Tongue (tissue), 2 donors: ENCODE results near the gene PAQR5. TPM values are rescaled to one million over a fixed set of nuclear protein-coding genes. Genes with fewer than 3 reads are reported as not detected.
"Not testable (repeated sequence)": the region's sequence is repeated elsewhere in the genome, so short reads cannot be mapped to it uniquely, and the experiment has no call there.

Source experiments
- DNase-seq: peaks from one replicate; pipeline ENCODE4 v3.0.0-alpha.2; 2015
- total RNA-seq: library from RNA; depleted of rRNA; stranded (reverse); fragments of >200 nt; gene quantifications from one replicate; pipeline ENCODE4 v1.2.3, GENCODE V29; 2014

PAQR5 gene
- total RNA-seq, 1 donor from 2014 or later: 0.92 TPM

- DNase-seq: no peak
Measured at GRCh38 chr15:69357773-69358771, 59.4 kb downstream of the PAQR5 start.

- no peak for DNase-seq
Measured at GRCh38 chr15:69358850-69359249, 60.1 kb downstream of the PAQR5 start.

- no peak for DNase-seq
Measured at GRCh38 chr15:69359722-69360121, 61.0 kb downstream of the PAQR5 start.

DNA sequence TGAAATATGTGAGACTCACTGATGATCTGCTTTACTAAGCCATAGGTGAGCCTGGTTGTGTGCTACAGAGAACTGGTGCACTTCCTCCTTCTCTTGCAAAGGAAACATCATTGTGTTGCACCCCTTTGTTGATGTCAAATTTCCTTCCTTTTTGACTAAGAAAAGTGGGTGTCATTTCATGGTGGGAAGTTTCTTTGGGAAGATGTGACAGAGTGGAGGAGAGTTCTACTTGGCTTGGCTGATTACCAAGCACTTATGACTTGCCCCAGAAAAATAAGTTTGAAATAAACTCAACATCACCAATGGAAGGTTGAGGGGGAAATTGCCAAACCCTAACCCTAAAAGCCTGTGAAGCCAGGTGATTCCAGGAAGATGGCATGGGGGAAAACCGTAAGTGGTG, 61.9 kb downstream of the PAQR5 start:
- DNase-seq: no peak

GRCh38 chr15:69367236-69367635, 68.5 kb downstream of the PAQR5 start:
- no peak for DNase-seq

DNA sequence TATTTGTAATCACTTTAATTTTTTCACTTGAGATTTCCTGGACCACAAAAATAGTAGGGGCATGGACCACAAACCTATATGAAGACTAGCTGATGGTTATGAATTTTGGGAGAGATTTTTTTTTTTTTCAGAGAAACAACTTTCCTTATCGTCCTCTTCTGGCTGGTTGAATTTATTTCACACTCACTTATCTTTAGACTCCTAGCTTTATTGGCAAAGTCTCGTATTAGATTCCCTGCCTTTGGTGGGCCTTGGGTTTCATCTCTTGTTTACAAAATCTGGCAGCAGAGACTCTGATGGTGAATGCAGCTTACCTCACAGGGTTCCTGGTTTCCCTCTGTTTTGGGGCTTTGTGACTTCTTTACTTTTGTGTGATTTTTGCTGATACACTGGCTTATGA, 70.9 kb downstream of the PAQR5 start:
- no peak for DNase-seq

- DNase-seq: no peak
Measured at GRCh38 chr15:69373406-69373805, 74.7 kb downstream of the PAQR5 start.

DNA sequence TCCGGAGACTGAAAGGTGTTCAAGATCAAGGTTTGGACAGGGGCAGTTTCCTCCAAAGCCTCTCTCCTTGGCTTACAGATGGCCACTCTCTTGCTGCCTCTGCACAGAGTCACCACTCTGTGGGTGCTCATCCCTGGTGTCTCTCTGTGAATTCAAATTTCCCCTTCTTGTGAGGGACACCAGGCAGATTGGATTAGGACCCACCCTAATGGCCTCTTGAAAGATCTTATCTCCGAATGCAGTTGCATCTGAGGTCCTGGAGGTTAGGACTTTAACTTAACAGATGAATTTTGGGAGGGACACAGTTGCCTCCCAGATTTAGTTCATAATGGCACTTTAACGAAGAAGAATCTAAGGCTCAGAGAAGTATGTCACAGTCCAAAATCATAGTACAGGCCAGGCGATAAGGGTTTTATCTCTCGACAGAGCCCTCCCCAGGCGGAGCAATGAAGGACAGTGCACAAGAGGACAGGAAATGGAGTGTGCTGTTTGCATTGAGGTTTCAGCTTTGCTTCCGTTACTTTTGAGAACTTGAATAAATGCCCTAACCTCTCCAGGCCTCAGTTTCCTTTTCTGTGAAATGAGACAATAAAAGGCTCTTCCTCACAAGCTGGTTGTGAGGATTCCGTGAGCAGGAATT, 76.6 kb downstream of the PAQR5 start:
- DNase-seq: no peak

DNA sequence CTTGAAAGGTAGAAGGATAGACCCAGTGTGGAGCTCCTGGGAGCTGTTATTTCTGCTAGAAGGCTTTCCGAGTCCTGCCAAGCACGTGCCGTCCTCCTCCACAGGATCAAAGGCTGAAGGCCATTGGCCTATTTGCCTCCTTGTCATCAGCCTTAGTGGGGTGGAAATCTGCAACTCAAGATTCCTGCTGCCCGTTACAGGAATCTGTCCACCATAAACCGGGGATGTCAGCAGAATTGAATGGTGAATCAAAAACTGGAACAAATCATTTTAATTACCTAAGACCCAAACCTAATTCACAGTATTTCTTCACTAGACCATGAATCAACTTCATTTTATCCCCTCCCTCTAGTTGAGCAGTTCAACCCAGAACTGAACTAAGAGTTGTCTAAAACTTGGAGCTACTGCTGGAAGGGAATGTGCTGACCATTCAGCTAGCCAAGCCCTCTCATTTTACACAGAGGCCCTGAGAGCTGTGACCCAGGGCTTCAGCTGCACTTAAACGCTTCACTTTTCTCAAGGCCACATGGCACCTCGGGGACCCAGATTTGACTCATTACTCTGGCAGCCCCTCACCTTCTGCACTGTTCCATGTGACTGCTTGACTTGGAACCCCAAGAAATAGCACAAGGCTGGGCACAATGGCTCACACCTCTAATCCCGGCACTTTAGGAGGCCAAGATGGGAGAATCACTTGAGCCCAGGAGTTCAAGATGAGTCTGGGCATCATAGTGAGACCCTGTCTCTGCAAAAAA, 78.7 kb downstream of the PAQR5 start:
- no peak for DNase-seq

GRCh38 chr15:69380100-69380725, 81.5 kb downstream of the PAQR5 start:
- DNase-seq: no peak

DNA sequence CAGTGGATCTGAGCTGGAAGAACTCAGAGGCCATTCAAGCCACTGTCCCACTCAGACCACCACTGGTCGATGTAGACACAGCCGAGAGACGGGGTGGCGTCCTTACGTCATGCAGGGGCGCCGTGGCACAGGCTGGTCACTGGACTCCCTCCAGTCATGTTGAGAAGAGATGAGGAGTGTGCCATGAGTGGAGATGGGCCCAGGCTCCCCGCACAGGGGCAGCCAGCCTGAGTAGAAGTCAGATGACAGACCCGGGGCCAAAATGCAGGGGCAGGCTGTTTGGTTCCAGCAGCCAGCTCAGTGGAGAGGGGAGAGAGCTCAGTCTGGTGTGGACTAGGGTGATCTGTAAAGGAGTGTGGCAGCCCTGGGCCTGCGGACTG, 82.0 kb downstream of the PAQR5 start:
- no peak for DNase-seq

DNA sequence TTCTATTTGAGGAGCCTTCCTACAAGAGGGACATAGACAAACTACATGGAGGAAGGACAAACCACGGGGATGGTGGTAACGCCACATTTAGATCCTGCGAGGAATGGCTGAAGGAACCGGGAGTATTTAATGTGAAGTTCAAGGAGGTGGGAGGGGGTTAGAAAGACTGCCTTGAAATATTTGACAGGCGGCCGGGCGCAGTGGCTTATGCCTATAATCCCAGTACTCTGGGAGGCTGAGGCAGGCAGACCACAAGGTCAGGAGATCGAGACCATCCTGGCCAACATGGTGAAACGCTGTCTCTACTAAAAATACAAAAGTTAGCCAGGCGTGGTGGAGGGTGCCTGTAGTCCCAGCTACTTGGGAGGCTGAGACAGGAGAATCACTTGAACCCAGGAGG, 83.5 kb downstream of the PAQR5 start:
- DNase-seq: not testable (repeated sequence)

DNA sequence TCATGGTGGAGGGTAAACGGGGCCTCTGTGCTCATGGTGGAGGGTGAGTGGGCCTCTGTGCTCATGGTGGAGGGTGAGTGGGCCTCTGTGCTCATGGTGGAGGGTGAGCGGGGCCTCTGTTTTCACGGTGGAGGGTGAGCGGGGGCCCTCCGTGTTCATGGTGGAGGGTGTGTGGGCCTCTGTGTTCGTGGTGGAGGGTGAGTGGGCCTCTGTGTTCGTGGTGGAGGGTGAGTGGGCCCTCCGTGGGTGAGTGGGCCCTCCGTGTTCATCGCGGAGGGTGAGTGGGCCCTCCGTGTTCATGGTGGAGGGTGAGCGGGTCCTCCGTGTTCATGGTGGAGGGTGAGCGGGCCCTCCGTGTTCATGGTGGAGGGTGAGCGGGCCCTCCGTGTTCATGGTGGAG, 85.4 kb downstream of the PAQR5 start:
- not testable (repeated sequence) for DNase-seq

DNA sequence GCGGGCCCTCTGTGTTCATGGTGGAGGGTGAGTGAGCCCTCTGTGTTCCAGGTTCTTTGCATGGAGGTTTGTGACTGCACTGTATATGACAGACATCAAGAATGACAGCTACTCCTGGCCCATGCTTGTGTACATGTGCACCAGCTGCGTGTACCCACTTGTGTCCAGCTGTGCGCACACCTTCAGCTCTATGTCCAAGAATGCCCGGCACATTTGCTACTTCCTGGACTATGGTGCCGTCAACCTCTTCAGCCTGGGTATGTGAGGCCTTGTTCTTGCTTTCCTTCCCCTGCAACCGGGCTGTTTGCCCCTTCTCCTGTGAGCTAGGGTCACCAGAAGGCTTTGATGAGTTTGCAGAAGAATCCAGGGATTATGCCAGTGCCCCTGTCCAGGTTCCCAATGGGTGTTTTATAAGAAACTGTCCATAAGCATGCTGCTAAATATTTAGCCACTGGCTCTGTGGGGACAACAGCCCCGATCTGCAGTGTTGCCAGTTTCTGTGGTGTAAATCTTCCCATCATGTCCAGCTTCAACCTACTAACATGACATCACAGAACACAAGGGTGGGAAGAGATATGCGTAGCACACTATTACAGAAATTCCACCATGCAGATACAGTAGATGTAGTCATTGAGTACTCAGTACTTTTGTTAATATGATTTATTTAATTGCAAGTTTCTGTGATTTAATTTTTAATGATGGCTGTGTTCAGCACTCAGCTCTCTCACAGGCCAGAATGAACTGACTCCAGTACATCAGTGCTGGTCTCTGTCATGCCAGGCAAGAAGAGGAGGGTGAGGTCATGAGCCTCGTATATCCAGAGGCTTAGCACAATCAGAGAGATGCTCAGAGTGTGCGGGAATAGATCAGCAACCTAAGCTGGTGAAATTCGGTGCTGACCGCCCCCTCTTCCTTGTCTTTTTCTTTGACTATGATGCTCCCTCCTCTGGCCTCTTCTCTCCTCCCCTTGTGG, 86.2 kb downstream of the PAQR5 start:
- no peak for DNase-seq

GRCh38 chr15:69385831-69386230, 87.1 kb downstream of the PAQR5 start:
- no peak for DNase-seq

DNA sequence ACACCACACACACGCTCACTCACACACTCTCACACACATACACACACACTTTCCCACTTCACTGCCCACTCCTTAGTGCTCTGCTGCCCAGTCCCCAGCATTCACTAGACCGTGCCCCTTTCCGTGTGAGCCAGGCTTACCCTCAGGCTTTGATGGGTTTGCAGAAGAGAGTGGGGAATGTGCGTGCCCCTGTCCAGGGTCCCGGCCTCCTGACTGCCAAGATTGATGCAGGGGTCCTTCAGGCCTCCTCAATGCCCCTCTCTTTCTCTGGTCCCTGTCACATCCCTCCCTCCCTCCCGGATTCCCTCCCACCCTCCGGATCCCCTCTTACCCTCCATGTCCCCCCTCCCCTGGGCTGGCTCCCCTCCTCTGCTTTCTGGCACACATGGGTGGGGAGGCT, 87.6 kb downstream of the PAQR5 start:
- DNase-seq: no peak

DNA sequence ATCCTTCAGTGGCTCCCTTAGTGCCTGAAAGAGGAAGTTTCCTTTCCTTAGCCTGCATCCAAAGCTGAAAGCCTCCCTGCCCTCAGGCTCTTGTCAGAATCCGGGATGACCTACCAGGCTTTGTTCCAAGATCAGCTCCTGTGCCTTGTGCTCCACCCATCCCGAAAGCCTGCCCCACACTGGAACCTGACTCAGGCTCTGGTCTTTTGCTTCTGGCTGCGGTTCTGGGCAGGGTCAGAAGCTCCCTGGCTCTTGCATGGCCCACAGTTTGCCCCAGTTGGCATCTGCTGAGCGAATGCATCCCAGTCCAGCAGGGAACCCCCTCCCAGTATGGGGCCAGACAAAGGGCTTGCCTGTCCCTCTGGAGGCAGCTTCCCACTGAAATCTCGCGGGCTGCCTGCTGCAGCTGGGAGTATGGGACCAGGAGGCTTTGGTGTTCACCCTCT, 89.6 kb downstream of the PAQR5 start:
- no peak for DNase-seq

DNA sequence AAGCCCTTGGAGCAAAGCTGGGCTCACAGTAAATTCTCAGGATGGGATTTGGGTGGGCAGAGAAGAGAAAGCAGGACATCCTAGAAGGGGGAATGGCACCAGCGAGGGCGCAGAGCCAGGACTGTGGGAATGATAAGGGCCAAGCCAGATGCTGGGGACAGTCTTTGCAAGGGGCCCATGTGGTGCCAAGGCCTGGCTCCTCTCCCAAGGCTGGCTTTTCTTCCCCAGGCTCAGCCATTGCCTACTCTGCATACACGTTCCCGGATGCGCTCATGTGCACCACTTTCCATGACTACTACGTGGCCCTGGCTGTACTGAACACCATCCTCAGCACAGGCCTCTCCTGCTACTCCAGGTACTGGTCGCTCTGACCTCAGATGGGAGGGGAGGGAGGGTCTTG, 90.7 kb downstream of the PAQR5 start:
- no peak for DNase-seq

DNA sequence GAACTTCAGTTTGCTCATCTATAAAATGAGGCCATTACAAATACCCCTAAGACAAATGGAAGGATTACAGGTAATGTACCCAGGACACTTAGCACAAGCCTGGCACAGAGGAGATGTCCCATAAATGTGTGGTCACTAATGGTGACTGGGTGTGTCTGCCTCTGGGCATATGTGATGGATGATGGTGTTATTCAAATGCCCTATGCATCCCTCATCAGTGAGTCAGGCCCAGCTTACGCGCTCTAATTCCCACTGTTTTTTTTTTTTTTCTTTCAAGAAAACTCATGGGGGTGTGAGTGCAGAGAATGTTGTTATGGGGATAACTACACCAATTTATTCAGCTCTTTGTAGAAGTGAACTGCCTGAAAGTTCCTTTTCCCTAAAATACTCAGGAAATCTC, 91.9 kb downstream of the PAQR5 start:
- DNase-seq: no peak

GRCh38 chr15:69391046-69391757, 92.5 kb downstream of the PAQR5 start:
- no peak for DNase-seq
